AG09309 (cell line): ENCODE results near the gene NIPSNAP3A.
A peak's percentile ranks its signal among the peaks of the same experiment; 100 is the strongest.

ENCODE experiments used
- DNase-seq: peaks from one replicate; pipeline ENCODE4 v3.0.0-alpha.2; 2010; ENCODE audit warnings: low read depth
- H3K4me3 ChIP-seq: 2 replicates; pipeline ENCODE4 v1.5.1; 2011; ENCODE audit warnings: mild to moderate bottlenecking, low read depth, low read length, moderate library complexity; ENCODE audit not compliant: control insufficient read depth
- CTCF ChIP-seq: IDR thresholded peaks from 2 replicates; pipeline ENCODE4 v1.5.1; 2011; ENCODE audit warnings: mild to moderate bottlenecking, low read depth, low read length, inconsistent platforms; ENCODE audit not compliant: insufficient read depth, control insufficient read depth; ENCODE audit errors: missing control alignments

NIPSNAP3A gene

GRCh38 chr9:104772714-104773510, 25.4 kb downstream of the NIPSNAP3A start:
- TF ChIP-seq CTCF: no peak
- DNase-seq: no peak
- no peak overlapping the region for H3K4me3 ChIP-seq

GRCh38 chr9:104774132-104774531, 26.6 kb downstream of the NIPSNAP3A start:
- H3K4me3 ChIP-seq: no peak overlapping the region

GRCh38 chr9:104774831-104775573, 27.5 kb downstream of the NIPSNAP3A start:
- no peak for DNase-seq
- H3K4me3 ChIP-seq: no peak overlapping the region
- TF ChIP-seq CTCF: no peak

More at GRCh38 chr9:104774132-104774531, 26.6 kb downstream of the NIPSNAP3A start:
- DNase-seq: no peak
- no peak for TF ChIP-seq CTCF

- TF ChIP-seq CTCF: no peak
- no peak overlapping the region for H3K4me3 ChIP-seq
- no peak for DNase-seq
These were observed 28.1 kb downstream of the NIPSNAP3A start for GRCh38 chr9:104775574-104775936.

- TF ChIP-seq CTCF: no peak
- H3K4me3 ChIP-seq: no peak overlapping the region
- DNase-seq: no peak
These were observed 28.5 kb downstream of the NIPSNAP3A start for GRCh38 chr9:104775976-104776375.

GRCh38 chr9:104776797-104777196, 29.3 kb downstream of the NIPSNAP3A start:
- H3K4me3 ChIP-seq: no peak overlapping the region
- TF ChIP-seq CTCF: no peak
- DNase-seq: peak; percentile 16
